ENCODE measurements around the gene FAM111A. TPM values are rescaled to one million over a fixed set of nuclear protein-coding genes. Genes with fewer than 3 reads are reported as not detected.

FAM111A gene
- total RNA-seq, 6 experiments from 2014 or later, result 10.8 to 19.5 (median 16.6) TPM

DNA sequence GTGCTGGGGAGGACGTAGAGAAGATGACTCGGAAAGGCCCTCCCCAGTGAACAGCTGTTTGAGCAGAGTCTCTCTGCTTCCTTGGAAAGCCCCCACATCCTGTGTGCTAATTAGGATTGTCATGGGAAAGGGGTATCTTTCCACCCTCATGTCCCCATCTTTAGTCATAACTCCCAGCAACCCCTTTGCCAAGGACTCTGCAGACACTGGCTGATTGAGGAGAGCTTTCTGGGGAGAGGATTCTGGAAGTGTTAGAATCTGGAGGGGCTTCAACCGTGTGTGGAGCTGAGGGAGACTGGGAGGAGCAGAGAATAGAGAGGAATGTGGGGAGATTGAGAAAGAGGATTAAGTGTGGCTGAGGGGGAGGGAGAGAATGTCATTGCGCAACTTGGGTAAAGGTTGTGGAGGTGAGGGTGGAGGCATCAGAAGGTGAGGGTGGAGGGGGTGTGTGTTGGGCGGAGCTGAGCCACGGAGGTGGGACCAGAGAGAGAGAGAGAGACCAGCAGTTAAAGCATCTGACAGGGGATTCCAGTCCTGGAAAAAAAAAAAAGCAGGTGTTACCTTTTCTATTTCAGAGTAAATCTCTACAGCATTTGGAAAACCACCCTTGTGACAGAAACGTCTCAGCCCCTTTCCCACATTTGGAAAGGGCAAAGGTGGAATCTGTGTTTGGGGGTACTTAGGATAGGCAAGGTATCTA is 31.5 kb downstream of the FAM111A start:
- WGBS (ENCODE audit: insufficient coverage, low coverage, low lambda C conversion rate, missing lambda C conversion rate), result 14% methylated on average over 6 of the region's 7 CpGs
- Histone ChIP-seq H3K9me3 (no peaks in the 10 kb centered on the region), H3K27me3 (no peaks in the 10 kb centered on the region), H3K4me1 (peaks cover 0 to 34% (median 11%) of the 10 kb centered on the region in 4 donors), H3K4me3 (peak overlapping the region; percentile 72 to 78 (median 74)), H3K27ac (peak overlapping the region; percentile 78 to 91 (median 79)), H3K36me3 (no peaks in the 10 kb centered on the region)
- intact Hi-C loops (cut with DNase I), result loop anchor here in 1 of 2 donors (5.0 kb wide), 1 partner anchor 33 kb away; no protein-coding TSS in a partner anchor
- peak; percentile 42 for TF ChIP-seq POLR2A (IDR thresholded peaks at IDR 0.05)
- TF ChIP-seq, protein P1, sequence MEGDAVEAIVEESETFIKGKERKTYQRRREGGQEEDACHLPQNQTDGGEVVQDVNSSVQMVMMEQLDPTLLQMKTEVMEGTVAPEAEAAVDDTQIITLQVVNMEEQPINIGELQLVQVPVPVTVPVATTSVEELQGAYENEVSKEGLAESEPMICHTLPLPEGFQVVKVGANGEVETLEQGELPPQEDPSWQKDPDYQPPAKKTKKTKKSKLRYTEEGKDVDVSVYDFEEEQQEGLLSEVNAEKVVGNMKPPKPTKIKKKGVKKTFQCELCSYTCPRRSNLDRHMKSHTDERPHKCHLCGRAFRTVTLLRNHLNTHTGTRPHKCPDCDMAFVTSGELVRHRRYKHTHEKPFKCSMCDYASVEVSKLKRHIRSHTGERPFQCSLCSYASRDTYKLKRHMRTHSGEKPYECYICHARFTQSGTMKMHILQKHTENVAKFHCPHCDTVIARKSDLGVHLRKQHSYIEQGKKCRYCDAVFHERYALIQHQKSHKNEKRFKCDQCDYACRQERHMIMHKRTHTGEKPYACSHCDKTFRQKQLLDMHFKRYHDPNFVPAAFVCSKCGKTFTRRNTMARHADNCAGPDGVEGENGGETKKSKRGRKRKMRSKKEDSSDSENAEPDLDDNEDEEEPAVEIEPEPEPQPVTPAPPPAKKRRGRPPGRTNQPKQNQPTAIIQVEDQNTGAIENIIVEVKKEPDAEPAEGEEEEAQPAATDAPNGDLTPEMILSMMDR (IDR thresholded peaks at IDR 0.05), result no peak
- DNase-seq, result peak; percentile 76 to 92 (median 88)
- peak; percentile 64 to 80 (median 75) for ATAC-seq

DNA sequence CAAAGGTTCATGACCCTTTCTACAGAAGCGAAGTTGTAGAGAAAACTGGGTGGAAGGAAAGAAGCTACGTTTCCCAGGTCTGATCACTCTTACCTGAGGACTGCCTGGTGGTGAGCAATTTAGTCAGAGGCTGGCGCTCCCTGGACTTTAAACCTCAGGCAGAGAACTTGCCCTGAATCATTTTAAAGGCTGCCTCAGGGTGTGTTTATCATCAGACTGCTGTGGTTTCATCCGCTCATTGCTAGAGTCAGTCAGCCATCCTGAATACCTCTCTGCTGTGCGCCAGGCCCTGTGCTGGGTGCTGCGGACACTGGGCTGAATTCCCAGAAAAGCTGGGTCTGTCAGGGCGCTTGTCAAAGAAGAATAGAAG is 32.0 kb downstream of the FAM111A start:
- intact Hi-C loops (cut with DNase I), result loop anchor here in 1 of 2 donors (5.0 kb wide), 1 partner anchor 33 kb away; no protein-coding TSS in a partner anchor
- TF ChIP-seq POLR2A (IDR thresholded peaks at IDR 0.05), result peak; percentile 49
- TF ChIP-seq, protein P1 (IDR thresholded peaks at IDR 0.05), result no peak
- Histone ChIP-seq H3K4me1 (peaks cover 0 to 34% (median 11%) of the 10 kb centered on the region in 4 donors), H3K36me3 (no peaks in the 10 kb centered on the region), H3K27ac (peak overlapping the region; percentile 78 to 91 (median 79)), H3K27me3 (no peaks in the 10 kb centered on the region), H3K4me3 (peak overlapping the region; percentile 0 to 74 (median 15)), H3K9me3 (no peaks in the 10 kb centered on the region)
- DNase-seq (peak in 2 of 3 donors; percentile 57 to 62), ATAC-seq (peak; percentile 22 to 57 (median 49))
- WGBS (ENCODE audit: insufficient coverage, low coverage, low lambda C conversion rate, missing lambda C conversion rate), result 23% methylated on average over 2 of the region's 7 CpGs

GRCh38 chr11:59175091-59175501 is 32.4 kb downstream of the FAM111A start:
- TF ChIP-seq, protein P1 (IDR thresholded peaks at IDR 0.05), result no peak
- no peak for TF ChIP-seq POLR2A (IDR thresholded peaks at IDR 0.05)
- Histone ChIP-seq H3K36me3 (no peaks in the 10 kb centered on the region), H3K4me3 (peak overlapping the region in 1 of 3 donors; percentile 74), H3K27me3 (no peaks in the 10 kb centered on the region), H3K9me3 (no peaks in the 10 kb centered on the region), H3K27ac (peak overlapping the region; percentile 78 to 91 (median 79)), H3K4me1 (peaks cover 0 to 34% (median 11%) of the 10 kb centered on the region in 4 donors)
- DNase-seq (peak in 1 of 3 donors; percentile 33), ATAC-seq (no peak)
- intact Hi-C loops (cut with DNase I), result no loop called here
- 35% methylated on average over 4 of the region's 4 CpGs for WGBS (ENCODE audit: insufficient coverage, low coverage, low lambda C conversion rate, missing lambda C conversion rate)

GRCh38 chr11:59176330-59176729 is 33.7 kb downstream of the FAM111A start:
- peak in 1 of 3 donors; percentile 62 for DNase-seq
- Histone ChIP-seq H3K4me1 (peaks cover 0 to 34% (median 11%) of the 10 kb centered on the region in 4 donors), H3K27ac (peak overlapping the region; percentile 78 to 91 (median 79)), H3K36me3 (no peaks in the 10 kb centered on the region), H3K4me3 (no peak overlapping the region), H3K9me3 (no peaks in the 10 kb centered on the region), H3K27me3 (no peaks in the 10 kb centered on the region)
- TF ChIP-seq POLR2A (IDR thresholded peaks at IDR 0.05), result peak; percentile 5
- TF ChIP-seq, protein P1 (IDR thresholded peaks at IDR 0.05), result no peak
- WGBS (ENCODE audit: insufficient coverage, low coverage, low lambda C conversion rate, missing lambda C conversion rate), result 48% methylated on average over 7 of the region's 7 CpGs
- peak in 3 of 4 donors; percentile 5 to 35 (median 19) for ATAC-seq
- intact Hi-C loops (cut with DNase I), result no loop called here

Data from right lobe of liver (tissue), 6 donors.